ENCODE results near the gene MTMR4.

DNA sequence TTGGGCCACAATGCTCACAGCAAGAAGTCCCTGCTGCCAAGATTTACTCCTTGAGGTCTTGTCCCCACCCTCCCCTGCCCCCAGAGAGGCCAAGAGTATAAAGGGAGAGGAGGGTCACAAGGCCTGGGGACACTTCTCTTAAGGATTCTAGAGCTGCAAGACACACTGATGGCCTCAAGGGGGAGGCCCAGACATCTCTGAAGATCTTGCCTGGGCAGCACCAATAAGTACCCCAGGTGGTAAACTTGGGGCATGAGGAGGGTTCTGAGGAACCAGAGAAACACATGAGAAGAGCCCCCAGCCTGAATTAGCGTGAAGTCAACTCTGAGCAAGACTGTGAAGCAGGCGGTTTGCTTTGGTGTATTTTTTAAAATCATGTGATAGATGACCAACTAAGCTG lies 26.8 kb upstream of the MTMR4 start:
- TF ChIP-seq, protein P1, sequence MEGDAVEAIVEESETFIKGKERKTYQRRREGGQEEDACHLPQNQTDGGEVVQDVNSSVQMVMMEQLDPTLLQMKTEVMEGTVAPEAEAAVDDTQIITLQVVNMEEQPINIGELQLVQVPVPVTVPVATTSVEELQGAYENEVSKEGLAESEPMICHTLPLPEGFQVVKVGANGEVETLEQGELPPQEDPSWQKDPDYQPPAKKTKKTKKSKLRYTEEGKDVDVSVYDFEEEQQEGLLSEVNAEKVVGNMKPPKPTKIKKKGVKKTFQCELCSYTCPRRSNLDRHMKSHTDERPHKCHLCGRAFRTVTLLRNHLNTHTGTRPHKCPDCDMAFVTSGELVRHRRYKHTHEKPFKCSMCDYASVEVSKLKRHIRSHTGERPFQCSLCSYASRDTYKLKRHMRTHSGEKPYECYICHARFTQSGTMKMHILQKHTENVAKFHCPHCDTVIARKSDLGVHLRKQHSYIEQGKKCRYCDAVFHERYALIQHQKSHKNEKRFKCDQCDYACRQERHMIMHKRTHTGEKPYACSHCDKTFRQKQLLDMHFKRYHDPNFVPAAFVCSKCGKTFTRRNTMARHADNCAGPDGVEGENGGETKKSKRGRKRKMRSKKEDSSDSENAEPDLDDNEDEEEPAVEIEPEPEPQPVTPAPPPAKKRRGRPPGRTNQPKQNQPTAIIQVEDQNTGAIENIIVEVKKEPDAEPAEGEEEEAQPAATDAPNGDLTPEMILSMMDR (IDR thresholded peaks at IDR 0.05; ENCODE audit: poor library complexity) = no peak
- TF ChIP-seq EZH2 (IDR thresholded peaks at IDR 0.05; ENCODE audit: borderline replicate concordance) (no peak), EZH2phosphoT487 (IDR thresholded peaks at IDR 0.05; ENCODE audit: low read depth, severe bottlenecking, unreplicated experiment) (no peak)
